NAMALWA (cell line): ENCODE data around the gene RAD51D.
A peak's percentile ranks its signal among the peaks of the same experiment; 100 is the strongest.
"Not testable (repeated sequence)": the region's sequence is repeated elsewhere in the genome, so short reads cannot be mapped to it uniquely, and the experiment has no call there.

ENCODE experiments used
- DNase-seq: peaks from one replicate; pipeline ENCODE4 v3.0.0-alpha.2; 2015; ENCODE audit warnings: low spot score

The RAD51D gene

DNA sequence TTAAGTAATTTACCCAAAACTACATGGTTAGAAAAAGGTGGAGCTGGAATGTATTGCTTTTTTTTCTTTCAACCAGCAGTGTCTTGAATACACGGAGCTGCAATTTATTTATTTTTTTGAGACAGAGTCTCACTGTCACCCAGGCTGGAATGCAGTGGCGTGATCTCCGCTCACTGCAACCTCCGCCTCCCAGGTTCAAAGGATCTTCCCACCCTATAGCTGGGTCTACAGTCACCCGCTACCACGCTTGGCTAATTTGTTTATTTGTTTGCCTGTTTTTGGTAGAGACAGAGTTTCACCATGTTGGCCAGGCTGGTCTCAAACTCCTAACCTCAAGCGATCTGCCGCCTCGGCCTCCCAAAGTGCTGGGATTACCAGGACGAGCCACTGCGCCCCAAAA is 29.0 kb downstream of the RAD51D start:
- not testable (repeated sequence) for DNase-seq

DNA sequence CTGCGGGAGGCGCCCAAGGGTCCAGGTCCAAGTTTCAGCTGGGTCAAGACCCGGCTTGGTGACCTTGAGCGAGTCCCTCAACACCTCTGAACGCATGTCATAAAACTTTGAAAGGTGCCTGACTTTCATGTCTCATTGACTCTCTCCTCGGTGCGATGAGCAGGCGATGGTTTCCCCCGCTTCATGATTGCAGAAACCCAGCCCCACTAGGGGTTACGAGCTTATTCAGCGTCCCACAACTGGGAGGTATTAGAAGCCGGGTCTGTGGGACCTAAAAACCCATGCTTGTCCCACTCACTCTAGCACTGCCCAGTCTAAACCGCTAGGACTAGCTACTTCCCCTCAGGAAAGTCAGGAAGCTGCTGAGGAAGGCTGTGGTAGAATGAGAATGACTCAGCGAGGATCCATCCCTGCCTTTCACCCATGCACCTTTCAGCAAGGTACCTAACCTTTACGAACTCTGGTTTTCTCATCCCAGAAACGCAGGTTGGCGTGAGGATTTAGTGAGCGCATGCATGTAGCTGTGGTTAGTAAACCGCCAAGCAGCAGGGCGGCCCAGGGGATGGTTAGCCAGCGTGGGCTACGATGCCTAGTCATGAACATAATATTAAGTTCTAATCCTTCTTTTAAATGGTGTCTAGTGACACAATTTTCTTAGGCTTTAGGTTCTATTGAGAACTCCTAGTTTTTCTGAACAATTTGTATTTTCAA is 29.9 kb downstream of the RAD51D start:
- DNase-seq = no peak

DNA sequence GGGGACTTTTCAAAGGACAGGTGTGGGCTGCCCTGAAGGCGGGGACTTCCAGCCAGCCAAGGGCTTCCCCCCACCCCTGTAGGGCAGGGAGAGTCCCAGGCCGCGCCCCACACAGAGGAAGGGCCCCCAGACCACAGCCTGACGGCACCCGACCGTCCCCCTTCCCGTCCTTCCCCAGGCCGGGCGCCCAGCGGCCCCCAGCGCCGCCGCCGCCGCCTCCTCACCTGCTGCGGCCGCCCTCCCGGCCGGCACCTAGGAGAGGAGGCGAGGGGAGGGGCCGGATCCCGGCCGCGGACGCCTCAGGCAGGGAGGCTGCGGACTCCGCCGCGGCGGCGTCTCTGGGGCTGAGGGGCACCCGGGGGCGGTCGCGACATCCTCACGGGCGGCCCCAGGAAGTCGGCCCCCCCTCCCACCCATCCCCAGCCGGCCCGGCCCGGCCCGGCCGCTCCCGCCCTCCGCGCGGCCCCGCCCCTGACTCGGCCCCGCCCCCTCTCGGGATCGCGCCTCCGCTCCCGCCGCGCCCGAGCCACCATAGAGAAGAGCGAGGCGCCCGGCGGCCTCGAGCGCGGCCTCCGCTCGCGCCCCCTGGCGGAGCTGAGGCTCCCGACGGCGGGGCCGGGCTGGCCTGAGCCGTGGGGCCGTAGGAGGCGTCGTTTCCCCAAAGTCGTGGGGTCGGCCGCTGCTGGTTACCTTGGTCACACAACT is 30.6 kb downstream of the RAD51D start:
- DNase-seq = peak; percentile 91

DNA sequence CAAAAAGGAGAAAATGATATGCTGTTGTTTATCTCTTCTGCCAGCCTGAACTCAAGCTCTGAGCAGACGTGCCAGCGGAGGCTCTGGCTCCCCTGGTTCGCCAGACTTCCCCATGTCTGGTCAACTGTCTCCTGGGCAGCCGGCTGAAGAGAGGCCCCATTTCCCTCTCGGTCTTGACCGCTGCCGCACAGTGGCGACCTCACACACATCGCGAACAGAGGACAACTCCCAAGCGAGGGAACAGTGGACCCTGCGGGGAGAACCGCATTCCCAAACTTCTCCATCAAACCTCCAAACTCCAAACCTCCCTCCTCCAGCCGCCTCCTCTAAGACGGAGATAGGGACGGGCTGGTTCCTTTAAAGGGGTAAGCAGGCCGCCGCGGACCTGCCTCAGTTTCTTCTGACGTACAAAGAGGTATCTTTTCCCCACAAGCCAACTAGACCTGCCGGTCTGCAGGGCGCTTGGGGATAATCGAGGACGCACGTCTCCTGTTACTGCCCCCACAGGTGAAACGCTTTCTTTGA is 31.2 kb downstream of the RAD51D start:
- no peak for DNase-seq

DNA sequence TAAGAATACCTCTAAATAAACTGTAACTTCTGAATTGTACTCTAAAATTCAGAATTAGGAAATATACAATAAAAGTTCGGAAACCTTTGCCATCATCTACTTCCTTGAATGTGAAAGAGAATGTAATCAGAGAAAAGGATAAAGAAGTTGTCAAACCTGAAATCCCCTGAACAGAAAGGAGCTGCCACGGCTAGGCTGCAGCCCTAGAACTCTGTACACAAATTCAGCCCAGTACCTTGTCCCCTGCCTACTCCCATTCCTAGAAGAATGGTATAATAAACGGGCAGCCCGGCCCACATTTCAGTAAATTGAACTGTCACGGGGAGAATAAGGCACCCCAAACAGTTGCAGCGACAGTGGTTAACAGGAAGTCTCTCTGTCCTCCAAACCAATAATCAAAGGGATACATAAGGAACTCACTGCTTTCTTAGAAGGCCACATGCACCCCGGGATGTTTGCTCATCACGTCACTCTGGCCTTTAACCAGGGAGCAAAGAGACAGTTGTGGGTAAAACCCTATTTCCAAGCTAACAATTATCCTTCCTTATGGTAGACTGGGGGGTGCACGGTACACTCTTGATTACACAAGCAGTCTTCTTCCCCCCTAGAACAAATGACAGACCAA is 31.8 kb downstream of the RAD51D start:
- DNase-seq = peak; percentile 44

DNA sequence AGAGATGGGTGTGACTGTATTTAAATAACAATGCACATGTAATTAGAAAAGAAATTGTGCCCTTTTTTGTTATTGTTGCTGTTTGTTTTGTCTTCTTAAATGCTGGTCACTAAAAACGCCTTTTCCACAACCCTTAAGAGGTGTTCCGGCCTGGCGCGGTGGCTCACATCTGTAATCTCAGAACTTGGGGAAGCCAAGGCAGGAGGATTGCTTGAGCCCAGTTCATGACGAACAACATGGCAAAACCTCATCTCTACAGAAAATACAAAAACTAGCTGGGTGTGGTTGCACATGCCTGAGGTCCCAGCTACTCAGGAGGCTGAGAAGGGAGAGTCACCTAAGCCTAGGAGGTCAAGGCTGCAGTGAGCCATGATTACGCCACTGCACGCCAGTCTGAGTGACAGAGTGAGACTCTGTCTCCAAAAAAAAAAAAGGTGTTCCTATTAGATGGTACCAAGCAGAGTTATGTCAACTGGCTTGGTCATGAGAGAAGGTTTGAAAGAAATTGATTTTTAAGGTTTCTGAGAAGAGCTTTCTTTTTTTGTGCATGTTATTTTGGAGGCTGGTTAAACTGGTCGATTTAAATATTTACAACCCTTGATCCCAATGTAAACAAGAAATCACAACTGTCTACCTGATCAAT is 32.6 kb downstream of the RAD51D start:
- DNase-seq = no peak

DNA sequence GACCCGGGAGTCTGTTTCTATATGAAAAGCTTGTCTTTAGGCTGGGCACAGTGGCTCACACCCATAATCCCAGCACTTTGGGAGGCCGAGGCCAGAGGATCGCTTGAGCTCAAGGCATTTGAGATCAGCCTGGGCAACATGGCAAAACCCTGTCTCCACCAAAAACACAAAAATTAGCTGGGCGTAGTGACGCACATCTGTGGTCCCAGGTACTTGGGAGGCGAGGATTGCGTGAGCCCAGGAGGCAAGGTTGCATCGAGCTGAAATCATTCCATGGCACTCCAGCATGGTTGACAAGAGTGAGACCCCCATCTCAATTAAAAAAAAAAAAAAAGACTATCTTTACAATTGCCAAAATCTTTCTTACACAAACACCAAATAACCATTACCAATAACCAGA is 33.5 kb downstream of the RAD51D start:
- no peak for DNase-seq

DNA sequence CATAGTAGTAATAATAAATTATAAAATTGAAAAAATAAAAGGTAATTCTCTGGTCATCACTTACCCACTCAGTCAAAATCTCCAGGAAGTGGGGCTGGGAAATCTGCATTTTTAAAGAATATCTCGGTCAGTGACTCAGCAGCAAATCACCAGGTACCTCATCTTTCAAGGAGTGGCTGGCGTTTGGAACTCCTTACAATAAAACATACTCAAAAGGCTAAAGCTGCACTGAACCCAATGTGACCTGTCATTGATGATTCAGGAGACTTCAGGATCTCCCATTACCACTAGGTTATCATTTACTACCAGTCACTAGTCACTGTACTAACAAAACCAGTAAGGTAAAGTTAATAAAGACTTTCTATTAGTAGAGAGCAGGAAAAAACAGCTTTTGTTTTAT is 34.7 kb downstream of the RAD51D start:
- DNase-seq = no peak

DNA sequence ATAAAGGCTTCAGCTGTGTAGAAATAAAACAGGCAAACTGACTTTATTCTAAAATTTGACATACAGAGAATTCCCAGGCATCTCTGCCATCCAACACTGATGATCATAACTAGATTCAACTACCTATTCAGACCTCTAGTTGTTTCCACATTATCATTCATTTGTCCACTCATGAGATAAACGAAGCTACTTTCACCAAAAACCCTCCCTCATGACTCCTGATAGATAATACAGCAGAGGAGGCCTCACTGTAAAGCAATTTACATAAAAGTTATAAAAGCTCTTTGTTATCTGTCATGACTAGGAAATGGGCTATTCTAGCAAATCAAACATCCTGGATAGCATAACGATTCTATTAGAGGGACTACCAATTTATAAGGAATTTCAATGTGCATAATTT is 36.6 kb downstream of the RAD51D start:
- DNase-seq = no peak

DNA sequence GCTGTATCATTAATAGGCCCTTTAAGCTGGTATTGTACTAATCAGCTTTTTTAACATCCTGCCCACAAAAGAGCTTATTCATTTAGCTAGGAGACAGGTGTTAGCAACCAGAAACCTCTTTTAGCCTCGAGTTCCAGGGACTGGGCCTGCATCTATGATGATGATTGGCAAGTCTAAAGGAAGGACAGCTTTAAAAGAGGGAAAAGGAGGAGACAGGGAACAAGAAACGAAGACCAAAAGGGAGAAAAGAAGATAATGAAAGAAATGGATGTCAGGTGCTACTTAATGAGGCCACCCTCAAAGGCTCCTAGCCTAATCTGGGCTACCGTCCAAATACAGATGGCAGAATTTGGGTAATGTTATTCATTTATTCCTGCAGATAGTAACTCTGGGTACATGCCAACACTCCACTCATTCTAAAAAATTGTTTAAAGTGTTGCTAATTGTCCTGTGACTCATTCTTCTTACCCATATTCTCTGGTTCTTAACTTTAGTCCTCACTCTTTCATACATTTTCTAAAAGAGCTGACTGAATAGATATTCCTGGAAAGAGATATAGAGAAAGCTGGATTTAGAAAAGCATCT is 37.5 kb downstream of the RAD51D start:
- DNase-seq = no peak

DNA sequence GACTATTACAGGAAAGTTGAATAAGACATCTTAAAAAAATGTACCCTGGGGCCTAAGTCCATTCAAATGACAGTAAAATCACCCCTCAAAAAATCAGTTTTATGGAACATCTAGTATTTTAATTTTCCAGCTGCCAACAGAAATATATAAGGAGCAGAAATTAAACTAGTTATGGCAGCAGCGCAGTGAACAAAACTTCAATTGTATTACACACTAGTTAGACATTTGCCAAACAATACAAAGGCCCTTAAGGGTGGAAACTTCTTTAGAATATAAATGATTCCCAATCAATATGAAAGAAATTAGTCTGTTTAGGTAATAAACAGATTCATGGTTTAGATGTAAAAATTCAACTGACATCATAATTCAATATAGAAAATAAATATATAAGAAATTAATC is 38.0 kb downstream of the RAD51D start:
- DNase-seq = no peak

DNA sequence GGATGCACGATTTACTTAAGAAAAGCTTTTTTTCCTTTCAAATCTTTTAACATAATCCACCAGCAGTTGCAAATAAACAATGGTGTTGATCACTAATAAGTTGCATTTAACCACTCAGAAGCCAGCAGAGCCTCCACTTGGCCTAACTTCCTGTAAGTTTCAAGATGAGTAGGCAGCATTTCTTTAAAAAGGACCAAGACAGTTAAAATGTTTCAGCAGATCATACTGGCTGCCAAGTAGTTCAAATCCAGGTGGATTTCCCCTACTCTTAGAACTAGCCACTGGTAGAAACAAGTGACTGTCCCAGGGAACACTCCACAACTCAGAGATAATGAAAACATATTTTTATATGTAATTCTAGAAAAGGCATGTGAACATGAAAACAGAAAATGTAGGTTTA is 39.1 kb downstream of the RAD51D start:
- DNase-seq = peak; percentile 13

DNA sequence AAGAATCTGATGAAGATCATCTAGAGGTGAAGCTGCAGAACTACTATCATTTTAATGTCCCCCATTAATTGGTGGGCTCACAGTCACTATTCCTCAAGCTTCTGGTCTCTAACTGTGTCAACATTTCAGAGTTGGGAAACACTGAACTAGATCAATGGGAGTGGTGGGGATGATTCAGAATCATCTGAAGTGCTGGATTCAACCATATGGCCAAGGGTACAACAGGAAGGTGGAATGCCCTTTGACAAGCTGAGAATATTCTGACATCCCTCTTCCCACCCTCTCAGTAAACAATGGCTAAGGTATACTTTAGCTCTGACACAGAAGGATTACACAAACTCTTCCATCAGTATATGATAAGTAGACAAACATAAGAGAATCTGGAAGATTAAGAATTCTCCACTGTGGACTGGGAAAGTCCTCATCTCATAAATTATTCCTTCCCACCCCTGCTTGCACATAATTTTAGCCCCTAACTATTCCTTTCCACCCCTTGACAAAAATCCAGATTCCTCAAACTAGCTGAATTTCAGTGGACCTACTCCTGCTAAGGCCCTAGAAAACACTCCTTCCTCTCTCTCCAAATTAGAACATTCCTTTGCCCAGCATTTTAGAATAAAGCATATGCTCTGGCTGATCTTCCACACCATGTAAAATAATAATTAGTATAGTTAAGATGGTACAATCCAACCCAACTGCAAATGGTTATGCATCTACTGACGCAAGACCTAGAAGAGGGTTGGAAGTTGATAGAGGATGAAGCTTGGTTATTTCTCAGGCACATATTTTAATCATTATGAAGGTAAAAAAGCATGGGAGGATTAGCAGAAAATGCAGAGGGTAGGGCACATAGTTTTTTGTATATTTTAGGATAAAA is 39.9 kb downstream of the RAD51D start:
- no peak for DNase-seq

DNA sequence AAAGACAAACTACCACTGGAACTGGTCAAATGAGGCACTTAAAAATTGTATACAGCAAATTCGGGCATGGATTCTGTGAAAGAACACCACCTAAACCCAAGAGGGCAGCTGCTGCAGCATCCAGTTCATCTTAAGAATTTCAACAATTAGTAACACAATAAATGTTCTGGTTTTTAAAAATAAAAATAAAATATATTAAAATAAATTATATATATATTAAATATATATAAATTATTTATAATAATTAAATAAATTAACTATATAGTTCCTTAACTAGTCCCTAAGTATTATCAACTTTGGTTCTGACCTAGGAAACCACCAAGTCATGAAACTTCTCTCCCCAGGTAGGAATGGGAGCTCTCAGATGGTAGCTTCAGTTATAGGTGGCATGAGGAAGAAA is 42.8 kb downstream of the RAD51D start:
- no peak for DNase-seq

DNA sequence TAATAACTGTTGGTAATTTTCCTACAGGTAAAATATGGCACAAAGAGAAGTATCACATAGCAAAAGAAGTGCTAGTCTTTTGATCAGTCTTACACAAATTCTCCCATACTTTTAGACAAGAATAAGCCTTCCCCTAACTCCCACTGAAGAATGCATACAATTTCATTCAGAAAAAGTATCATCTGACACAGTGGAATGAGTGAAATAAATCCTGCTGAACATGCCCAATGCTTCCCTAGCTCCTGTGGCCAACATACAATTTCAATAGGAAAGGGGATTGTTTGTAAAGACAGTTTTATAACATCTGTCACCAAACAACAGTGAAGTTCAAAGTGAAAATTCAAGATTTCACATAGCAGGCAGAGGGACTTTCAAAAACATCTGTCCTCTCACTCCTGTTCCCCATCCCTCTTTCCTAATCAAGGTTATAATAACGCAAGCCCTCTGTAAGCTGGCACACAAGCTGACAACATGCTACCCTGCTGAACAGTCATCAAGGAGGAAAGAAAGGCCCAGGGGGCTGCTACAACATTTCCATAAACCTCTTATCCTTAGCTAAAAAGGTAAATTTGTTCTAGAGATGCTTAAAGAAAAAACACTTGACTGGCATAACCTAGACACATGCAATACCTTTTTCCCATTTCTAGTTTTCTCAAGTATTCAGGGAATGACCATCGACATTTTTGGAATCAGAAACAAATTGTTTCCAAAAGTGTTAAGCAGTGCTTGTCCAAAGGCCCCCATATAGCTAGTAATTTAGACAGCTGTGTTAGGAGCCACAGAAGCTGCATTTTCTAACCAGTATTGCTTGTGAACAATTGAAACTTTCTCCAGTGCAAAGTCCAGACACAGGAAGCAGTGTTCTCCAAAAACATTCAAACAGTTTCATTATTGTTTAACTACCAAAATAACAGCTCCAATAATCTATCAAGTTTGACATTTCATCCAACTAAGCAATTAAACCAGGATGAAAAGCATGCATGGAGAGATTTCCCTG is 44.7 kb downstream of the RAD51D start:
- DNase-seq = no peak

DNA sequence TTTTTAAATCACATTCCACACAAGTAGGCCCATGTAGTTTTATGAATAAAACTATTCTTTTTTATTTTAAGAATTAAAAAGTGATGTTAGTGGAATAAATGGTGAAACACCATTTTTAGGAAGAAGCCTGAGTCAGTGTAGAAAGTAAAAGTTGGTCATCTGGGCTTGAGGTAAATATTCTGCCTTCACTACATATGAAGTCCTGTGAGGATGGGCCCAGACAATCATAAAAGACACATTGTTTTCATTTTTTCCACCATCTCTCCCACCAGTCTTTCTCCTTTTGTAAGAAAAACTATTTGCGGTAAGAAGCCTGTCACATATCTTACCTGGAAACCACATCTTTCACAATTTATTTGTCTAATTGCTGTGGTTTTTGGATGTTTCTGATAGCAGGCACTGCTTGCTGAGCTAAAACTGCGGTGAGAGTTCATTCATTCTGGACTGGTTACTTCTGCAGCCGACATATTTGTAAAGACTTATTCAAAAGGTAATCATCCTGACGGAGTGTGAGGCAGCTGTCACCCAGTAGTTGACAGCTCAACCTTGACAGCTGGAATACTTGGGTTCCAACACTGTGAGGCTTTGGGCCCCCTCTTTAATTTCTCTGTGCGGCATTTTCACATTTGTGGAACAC is 45.6 kb downstream of the RAD51D start:
- no peak for DNase-seq

DNA sequence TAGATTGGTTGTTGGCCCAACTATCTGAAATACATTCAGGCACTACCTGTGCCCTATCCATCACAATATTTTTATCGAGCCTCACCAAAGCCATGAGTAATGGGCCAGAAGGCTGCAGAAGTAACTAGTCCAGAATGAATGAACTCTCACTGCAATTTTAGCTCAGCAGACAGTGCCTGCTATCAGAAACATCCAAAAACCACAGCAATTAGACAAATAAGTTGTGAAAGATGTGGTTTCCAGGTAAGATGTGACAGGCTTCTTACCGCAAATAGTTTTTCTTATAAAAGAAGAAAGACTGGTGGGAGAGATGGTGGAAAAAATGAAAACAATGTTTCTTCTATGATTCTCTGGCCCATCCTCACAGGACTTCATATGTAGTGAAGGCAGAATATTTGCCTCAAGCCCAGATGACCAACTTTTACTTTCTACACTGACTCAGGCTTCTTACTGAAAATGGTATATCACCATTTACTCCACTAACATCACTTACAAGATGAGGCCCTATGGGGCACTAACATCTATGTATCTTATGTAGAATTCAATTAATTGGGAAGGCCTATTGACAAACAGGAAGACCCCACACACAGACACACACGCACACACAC is 46.4 kb downstream of the RAD51D start:
- DNase-seq = no peak

DNA sequence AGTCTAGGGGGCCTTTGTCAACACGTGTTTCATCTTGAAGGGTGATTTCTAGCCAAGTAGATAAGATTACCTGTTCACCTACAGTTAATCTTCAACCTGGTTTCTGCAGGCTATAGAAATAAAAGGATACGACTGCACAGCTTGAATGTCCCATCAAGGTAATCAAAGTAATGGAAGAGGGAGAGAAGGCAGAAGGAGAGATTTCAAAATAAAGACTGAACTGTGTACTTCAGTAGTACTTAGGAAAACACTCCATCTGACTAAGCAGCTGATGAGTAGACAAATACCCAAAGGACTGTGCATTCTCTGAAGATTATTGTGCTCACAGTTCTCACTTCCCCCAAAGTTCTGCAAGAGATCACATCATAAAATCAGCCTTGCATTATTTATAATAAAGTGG is 50.3 kb downstream of the RAD51D start:
- DNase-seq = no peak

DNA sequence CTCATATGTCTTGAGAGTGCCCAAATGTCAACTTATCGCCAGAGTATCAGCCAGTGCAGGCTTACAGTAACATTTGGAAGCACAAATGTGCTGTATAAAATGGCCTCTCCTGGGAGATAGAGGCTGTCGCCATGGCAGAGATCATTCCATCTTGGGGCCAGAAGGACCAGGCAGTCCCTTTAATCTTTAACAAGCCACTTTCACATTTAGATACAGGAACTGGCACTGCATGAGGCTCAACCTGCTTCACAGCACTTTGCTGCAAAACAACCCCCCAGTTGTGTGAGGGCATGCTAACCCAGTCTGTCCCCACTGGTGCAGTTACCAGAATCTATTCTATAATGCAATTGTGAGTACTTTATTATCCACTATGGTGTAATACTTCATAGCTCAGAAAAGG is 51.4 kb downstream of the RAD51D start:
- no peak for DNase-seq
